Large intestine (tissue), 12 donors: ENCODE data around the gene CAV1. TPM values are rescaled to one million over a fixed set of nuclear protein-coding genes. Genes with fewer than 3 reads are reported as not detected.
"Not testable (repeated sequence)": the region's sequence is repeated elsewhere in the genome, so short reads cannot be mapped to it uniquely, and the experiment has no call there.

ENCODE experiments used
- DNase-seq, 2 donors: peaks; one replicate each; pipeline versions ENCODE4 v3.0.0 to v3.0.0-alpha.2; 2013
- H3K27ac ChIP-seq: one replicate; pipeline ENCODE4 v1.5.1; 2013; ENCODE audit warnings: low read length
- H3K27me3 ChIP-seq: 2 replicates; pipeline ENCODE4 v1.6.1; 2013; ENCODE audit warnings: low read length; ENCODE audit not compliant: control insufficient read depth, insufficient read depth
- H3K36me3 ChIP-seq: 2 replicates; pipeline ENCODE4 v1.6.1; 2013; ENCODE audit warnings: low read length; ENCODE audit not compliant: control insufficient read depth, insufficient read depth
- H3K4me1 ChIP-seq: one replicate; pipeline ENCODE4 v1.6.1; 2013; ENCODE audit warnings: low read length; ENCODE audit not compliant: control insufficient read depth, insufficient read depth
- H3K4me3 ChIP-seq: one replicate; pipeline ENCODE4 v1.5.1; 2013; ENCODE audit warnings: low read length
- H3K9me3 ChIP-seq: one replicate; pipeline ENCODE4 v1.6.1; 2013; ENCODE audit warnings: mild to moderate bottlenecking, low read depth, low read length, moderate library complexity; ENCODE audit not compliant: control insufficient read depth
- WGBS: methylation state at CpG from one replicate; pipeline ENCODE4 v1.1.5; 2013; ENCODE audit warnings: low lambda C conversion rate; ENCODE audit not compliant: insufficient coverage; 5-methylcytosine and 5-hydroxymethylcytosine counted together
- long read RNA-seq, 11 donors: transcript quantifications; one replicate each; lab custom pipeline, GENCODE V29; 2026
- polyA plus RNA-seq: library from polyadenylated mRNA; unstranded; fragments of 120-200 nt; gene quantifications from one replicate; pipeline ENCODE4 v1.2.1, GENCODE V29; 2013

Gene CAV1, protein sequence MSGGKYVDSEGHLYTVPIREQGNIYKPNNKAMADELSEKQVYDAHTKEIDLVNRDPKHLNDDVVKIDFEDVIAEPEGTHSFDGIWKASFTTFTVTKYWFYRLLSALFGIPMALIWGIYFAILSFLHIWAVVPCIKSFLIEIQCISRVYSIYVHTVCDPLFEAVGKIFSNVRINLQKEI
- 100 TPM for polyA plus RNA-seq
- long read RNA-seq, donor 1, transcript CAV1-201 (3 exons, 2,704 nt) = major isoform, 8 of 18 reads
- long read RNA-seq, donor 1, transcript CAV1-202 (2 exons, 2,628 nt) = major isoform, 8 of 18 reads
- long read RNA-seq, donor 1, partial matches to known transcripts = 0 of 18 reads
- long read RNA-seq, donor 1, other reads (novel, unspliced or antisense) = 0 of 18 reads
- long read RNA-seq, donor 2, transcript CAV1-201 (3 exons, 2,704 nt) = major isoform, 22 of 45 reads
- long read RNA-seq, donor 2, transcript CAV1-202 (2 exons, 2,628 nt) = minor isoform, 19 of 45 reads
- long read RNA-seq, donor 2, partial matches to known transcripts = 0 of 45 reads
- long read RNA-seq, donor 2, other reads (novel, unspliced or antisense) = 0 of 45 reads
- long read RNA-seq, donor 3, transcript CAV1-202 (2 exons, 2,628 nt) = minor isoform, 11 of 95 reads
- long read RNA-seq, donor 3, transcript CAV1-201 (3 exons, 2,704 nt) = major isoform, 25 of 95 reads
- long read RNA-seq, donor 3, transcript CAV1-206 (3 exons, 1,653 nt) = minor isoform, 5 of 95 reads
- long read RNA-seq, donor 3, partial matches to known transcripts = 50 of 95 reads
- long read RNA-seq, donor 3, other reads (novel, unspliced or antisense) = 0 of 95 reads
- long read RNA-seq, donor 4, transcript CAV1-201 (3 exons, 2,704 nt) = major isoform, 5 of 6 reads
- long read RNA-seq, donor 4, partial matches to known transcripts = 0 of 6 reads
- long read RNA-seq, donor 4, other reads (novel, unspliced or antisense) = 0 of 6 reads
- long read RNA-seq, donor 5, transcript CAV1-202 (2 exons, 2,628 nt) = minor isoform, 7 of 40 reads
- long read RNA-seq, donor 5, transcript CAV1-201 (3 exons, 2,704 nt) = major isoform, 14 of 40 reads
- long read RNA-seq, donor 5, partial matches to known transcripts = 17 of 40 reads
- long read RNA-seq, donor 5, other reads (novel, unspliced or antisense) = 0 of 40 reads
- long read RNA-seq, donor 6, transcript CAV1-201 (3 exons, 2,704 nt) = major isoform, 18 of 45 reads
- long read RNA-seq, donor 6, transcript CAV1-202 (2 exons, 2,628 nt) = minor isoform, 9 of 45 reads
- long read RNA-seq, donor 6, partial matches to known transcripts = 15 of 45 reads
- long read RNA-seq, donor 6, other reads (novel, unspliced or antisense) = 0 of 45 reads
- long read RNA-seq, donor 7, transcript CAV1-202 (2 exons, 2,628 nt) = minor isoform, 26 of 60 reads
- long read RNA-seq, donor 7, transcript CAV1-201 (3 exons, 2,704 nt) = major isoform, 31 of 60 reads
- long read RNA-seq, donor 7, partial matches to known transcripts = 0 of 60 reads
- long read RNA-seq, donor 7, other reads (novel, unspliced or antisense) = 0 of 60 reads
- long read RNA-seq, donor 8, transcript CAV1-203 (3 exons, 845 nt) = minor isoform, 6 of 94 reads
- long read RNA-seq, donor 8, transcript CAV1-206 (3 exons, 1,653 nt) = minor isoform, 8 of 94 reads
- long read RNA-seq, donor 8, transcript CAV1-202 (2 exons, 2,628 nt) = minor isoform, 19 of 94 reads
- long read RNA-seq, donor 8, transcript CAV1-201 (3 exons, 2,704 nt) = major isoform, 43 of 94 reads
- long read RNA-seq, donor 8, partial matches to known transcripts = 17 of 94 reads
- long read RNA-seq, donor 8, other reads (novel, unspliced or antisense) = 0 of 94 reads
- long read RNA-seq, donor 9, transcript CAV1-202 (2 exons, 2,628 nt) = minor isoform, 9 of 40 reads
- long read RNA-seq, donor 9, transcript CAV1-201 (3 exons, 2,704 nt) = major isoform, 27 of 40 reads
- long read RNA-seq, donor 9, partial matches to known transcripts = 0 of 40 reads
- long read RNA-seq, donor 9, other reads (novel, unspliced or antisense) = 0 of 40 reads
- long read RNA-seq, donor 10, transcript CAV1-202 (2 exons, 2,628 nt) = minor isoform, 16 of 64 reads
- long read RNA-seq, donor 10, transcript CAV1-201 (3 exons, 2,704 nt) = major isoform, 22 of 64 reads
- long read RNA-seq, donor 10, partial matches to known transcripts = 25 of 64 reads
- long read RNA-seq, donor 10, other reads (novel, unspliced or antisense) = 0 of 64 reads
- long read RNA-seq, donor 11, transcript CAV1-201 (3 exons, 2,704 nt) = minor isoform, 17 of 71 reads
- long read RNA-seq, donor 11, transcript CAV1-202 (2 exons, 2,628 nt) = major isoform, 19 of 71 reads
- long read RNA-seq, donor 11, partial matches to known transcripts = 29 of 71 reads
- long read RNA-seq, donor 11, other reads (novel, unspliced or antisense) = 0 of 71 reads

DNA sequence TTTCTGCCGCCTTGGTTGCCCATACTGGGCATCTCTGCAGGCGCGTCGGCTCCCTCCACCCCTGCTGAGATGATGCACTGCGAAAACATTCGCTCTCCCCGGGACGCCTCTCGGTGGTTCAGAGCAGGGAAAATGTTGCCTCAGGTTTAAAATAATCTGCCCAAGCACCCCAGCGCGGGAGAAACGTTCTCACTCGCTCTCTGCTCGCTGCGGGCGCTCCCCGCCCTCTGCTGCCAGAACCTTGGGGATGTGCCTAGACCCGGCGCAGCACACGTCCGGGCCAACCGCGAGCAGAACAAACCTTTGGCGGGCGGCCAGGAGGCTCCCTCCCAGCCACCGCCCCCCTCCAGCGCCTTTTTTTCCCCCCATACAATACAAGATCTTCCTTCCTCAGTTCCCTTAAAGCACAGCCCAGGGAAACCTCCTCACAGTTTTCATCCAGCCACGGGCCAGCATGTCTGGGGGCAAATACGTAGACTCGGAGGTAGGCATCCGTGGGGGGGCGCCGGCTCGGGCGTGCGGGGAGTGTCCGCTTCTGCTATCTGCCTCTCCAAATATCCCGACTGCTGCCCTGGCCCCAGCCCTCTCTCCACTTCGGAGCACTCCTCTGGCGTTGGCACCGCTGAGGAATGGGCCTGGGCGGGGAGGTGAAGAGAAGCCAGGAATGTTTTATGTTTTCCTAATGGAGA lies at the start of gene CAV1:
TSS of gene CAV1 (plus strand) at position 428 of the 689 bp plus-strand sequence. CDS start at position 455, 27 bp downstream.
- H3K4me1 ChIP-seq = peaks cover 14% of the 10 kb centered on the region
- peak; percentile 56 to 69 for DNase-seq
- H3K27me3 ChIP-seq = peaks cover 31% of the 10 kb centered on the region
- H3K27ac ChIP-seq = peak within 1 kb of the TSS; percentile 46
- peak within 1 kb of the TSS; percentile 69 for H3K4me3 ChIP-seq
- H3K9me3 ChIP-seq = peaks cover 9% of the 10 kb centered on the region
- no CpG with 5 or more reads among the region's 42 CpGs for WGBS
- no peaks in the 10 kb centered on the region for H3K36me3 ChIP-seq

DNA sequence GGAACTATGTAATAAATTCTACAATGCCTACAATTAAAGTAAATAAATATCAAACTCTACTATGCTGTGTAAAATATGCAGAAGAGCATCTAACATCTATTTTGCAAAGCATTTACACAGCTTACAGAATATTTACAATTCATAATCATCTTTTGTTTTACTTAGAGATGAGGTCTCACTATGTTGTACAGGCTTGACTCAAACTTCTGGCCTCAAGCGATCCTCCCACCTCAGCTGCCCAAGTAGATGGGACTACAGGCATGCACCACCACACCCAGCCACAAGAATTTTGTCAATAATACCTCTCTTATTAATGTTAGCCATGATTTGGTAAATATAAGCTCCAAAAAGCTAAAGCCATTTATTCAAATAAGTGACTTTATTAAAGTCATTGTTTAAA lies 47.2 kb upstream of the CAV1 start:
- Histone ChIP-seq H3K9me3 (no peaks in the 10 kb centered on the region), H3K4me1 (no peaks in the 10 kb centered on the region), H3K36me3 (no peaks in the 10 kb centered on the region), H3K27me3 (no peaks in the 10 kb centered on the region), H3K4me3 (no peak overlapping the region), H3K27ac (no peak overlapping the region)
- no peak for DNase-seq
- WGBS = no CpG with 5 or more reads among the region's 1 CpG

DNA sequence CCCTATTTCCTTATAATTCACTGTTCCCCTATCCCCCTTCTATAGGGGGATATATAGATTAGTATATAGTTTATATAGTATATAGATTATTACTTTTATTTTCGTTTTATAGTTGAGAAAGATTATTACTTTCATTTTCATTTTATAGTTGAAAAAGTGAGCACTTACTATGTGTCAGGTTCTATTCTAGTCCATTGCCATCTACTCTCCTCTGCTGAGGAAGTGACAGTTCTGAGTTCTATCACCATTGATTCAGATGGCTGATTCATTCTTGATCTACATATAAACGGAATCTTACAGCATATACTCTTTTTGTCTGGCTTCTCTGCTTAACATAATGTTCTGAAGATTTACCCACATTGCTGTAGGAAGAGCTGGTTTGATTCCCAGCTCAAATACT lies 46.0 kb upstream of the CAV1 start:
- H3K4me1 ChIP-seq = no peaks in the 10 kb centered on the region
- H3K4me3 ChIP-seq = no peak overlapping the region
- no peaks in the 10 kb centered on the region for H3K36me3 ChIP-seq
- no peak overlapping the region for H3K27ac ChIP-seq
- DNase-seq = no peak
- 89% methylated on average over 1 of the region's 2 CpGs for WGBS
- H3K9me3 ChIP-seq = no peaks in the 10 kb centered on the region
- no peaks in the 10 kb centered on the region for H3K27me3 ChIP-seq

DNA sequence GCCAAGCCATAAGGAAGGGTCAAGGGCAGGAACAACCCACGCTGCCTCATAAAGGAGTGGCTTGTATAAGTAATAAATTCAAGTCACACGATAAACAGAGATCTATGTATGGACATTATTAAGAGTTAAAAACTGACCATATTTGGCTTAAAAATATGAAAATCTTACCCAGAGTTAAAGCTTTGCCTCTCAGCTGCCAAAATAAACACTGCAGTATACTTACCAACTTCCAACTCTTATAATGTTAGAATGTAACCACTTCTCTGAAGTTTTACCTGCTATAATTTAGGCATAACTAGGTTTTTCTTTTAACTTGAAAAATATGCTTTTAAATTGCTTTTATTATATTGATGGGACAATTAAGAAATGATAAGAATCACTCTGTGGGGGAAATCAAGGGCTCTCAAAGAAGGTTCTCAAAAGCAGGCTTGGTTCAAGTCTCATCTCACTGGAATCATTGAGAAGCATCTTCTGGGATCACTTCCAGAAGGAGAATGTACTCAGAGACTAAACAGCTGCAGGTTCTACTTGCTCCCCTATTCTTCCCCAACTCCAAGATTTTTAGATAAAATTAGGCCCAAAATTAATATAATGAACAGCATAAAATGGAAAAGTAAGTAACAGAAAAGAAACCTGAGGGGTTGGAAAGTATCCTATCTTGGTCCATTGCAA lies 41.4 kb upstream of the CAV1 start:
- Histone ChIP-seq H3K4me3 (no peak overlapping the region), H3K36me3 (no peaks in the 10 kb centered on the region), H3K27me3 (no peaks in the 10 kb centered on the region), H3K9me3 (no peaks in the 10 kb centered on the region), H3K4me1 (no peaks in the 10 kb centered on the region), H3K27ac (no peak overlapping the region)
- WGBS = no CpG with 5 or more reads among the region's 2 CpGs
- DNase-seq = no peak

DNA sequence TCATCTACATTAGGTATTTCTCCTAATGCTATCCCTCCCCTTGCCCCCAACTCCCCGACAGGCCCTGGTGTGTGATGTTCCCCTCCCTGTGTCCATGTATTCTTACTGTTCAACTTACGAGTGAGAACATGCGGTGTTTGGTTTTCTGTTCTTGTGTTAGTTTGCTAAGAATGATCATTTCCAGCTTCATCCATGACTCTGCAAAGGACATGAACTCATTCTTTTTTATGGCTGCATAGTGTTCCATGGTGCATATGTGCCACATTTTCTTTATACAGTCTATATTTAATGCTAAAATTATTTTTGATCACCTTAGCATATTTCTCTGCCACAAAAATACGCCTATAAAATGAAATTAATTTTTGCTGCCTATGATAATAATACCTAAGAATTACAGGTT lies 40.4 kb upstream of the CAV1 start:
- H3K4me3 ChIP-seq, H3K4me1 ChIP-seq, H3K27ac ChIP-seq, H3K27me3 ChIP-seq, DNase-seq, H3K9me3 ChIP-seq, H3K36me3 ChIP-seq: not testable (repeated sequence)
- WGBS = 100% methylated on average over 1 of the region's 4 CpGs

DNA sequence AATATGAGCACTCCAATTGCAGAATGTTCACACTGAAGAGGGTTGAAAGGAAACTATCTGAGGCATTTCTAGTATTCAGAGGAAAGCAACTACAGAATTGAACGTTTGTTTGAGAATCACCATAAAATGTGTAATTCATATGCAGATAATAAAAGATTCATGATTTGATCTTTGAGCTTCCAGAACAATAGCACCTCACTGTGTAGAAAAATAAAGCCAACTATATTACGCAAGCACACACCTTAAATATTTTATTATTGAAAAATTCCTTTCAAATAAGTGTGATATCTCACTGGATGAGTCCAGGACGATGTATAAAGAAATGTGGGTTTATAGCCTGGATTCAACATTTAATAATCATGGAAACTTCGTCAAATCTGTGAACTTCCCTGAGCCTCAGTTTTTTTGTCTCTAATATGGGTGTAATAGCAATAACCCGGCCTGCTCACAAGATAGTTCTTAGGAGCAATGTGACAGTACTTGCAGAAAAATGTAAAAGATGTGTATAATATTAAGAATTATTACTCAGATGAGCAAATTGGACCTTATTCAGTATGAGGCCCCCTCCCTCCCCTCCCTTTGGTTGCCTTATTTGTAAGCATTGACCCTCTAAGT lies 36.8 kb upstream of the CAV1 start:
- H3K36me3 ChIP-seq = no peaks in the 10 kb centered on the region
- no peaks in the 10 kb centered on the region for H3K9me3 ChIP-seq
- no peak overlapping the region for H3K27ac ChIP-seq
- no peak for DNase-seq
- no peak overlapping the region for H3K4me3 ChIP-seq
- 68% methylated on average over 4 of the region's 5 CpGs for WGBS
- H3K27me3 ChIP-seq = no peaks in the 10 kb centered on the region
- H3K4me1 ChIP-seq = no peaks in the 10 kb centered on the region

DNA sequence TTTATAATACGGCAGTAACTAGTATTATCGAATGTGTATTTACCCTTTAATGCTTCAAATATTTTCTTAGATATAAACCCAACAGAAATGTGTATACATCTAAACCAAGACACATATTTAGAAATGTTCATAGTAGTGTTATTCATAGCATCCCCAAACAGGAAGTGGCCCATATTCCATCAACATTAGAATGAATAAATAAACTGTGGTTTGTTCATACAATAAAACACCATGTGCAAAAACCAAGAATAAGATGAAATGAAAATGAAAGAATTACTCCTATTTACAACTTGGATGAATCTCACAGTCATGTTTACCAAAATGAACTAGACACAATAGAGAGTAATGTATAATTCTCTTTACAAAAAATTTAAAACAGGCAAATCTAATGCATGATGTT lies 34.5 kb upstream of the CAV1 start:
- Histone ChIP-seq H3K27ac (no peak overlapping the region), H3K27me3 (no peaks in the 10 kb centered on the region)

More for the DNA sequence above, 34.5 kb upstream of the CAV1 start:
- Histone ChIP-seq H3K36me3 (no peaks in the 10 kb centered on the region), H3K4me1 (no peaks in the 10 kb centered on the region), H3K9me3 (no peaks in the 10 kb centered on the region), H3K4me3 (no peak overlapping the region)
- no peak for DNase-seq
- WGBS = 60% methylated on average over 1 of the region's 2 CpGs
